Spleen (tissue), 3 donors: ENCODE results near the gene MGMT.

Source experiments
- POLR2A ChIP-seq, 3 donors: fragments of 450-650 bp; IDR thresholded peaks; one replicate each; pipeline ENCODE4 v1.5.1; 2017; ENCODE audit warnings: antibody characterized with exemption in 3 of 3, mild to moderate bottlenecking in 1 of 3
- POLR2AphosphoS5 ChIP-seq, 3 donors: sonication (generic); formaldehyde crosslinking; IDR thresholded peaks; one replicate each; pipeline ENCODE4 v1.5.1; 2017; ENCODE audit warnings: antibody characterized with exemption in 3 of 3

DNA sequence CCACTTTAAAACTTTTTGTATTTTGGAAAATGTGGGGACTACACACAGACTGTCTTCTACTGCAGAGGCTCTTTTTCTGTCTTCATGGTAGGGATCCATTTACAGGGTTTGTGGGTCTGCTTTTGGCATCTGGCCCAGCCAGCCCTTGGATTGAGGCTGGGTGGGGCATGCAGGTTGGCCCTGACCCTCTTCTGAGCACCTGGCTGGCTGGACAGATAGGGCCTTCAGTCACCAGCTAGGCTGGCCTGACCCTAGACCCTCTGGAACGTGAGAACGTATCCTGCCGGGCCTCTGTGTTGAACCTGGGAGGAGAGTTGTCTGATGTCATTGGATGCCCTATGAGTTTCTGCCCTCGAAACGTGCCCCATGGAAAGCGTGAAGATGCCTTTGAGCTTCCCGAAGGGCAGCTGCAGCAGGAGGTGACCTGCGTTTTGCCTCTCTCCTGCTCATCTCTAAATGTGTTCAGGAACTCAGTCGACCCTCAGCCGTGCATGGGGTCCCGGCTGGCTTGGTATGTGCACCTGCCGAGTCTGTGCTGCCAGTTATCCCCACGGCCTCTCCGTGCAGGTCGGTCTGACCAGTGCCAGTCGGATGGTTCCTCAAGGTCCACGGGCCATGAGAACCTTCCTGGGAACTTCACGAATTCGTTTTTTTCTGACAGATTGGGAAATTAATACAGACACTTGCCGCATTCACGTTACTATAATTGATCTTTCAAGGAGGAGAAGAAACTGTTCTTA, 74.9 kb downstream of the MGMT start:
- TF ChIP-seq POLR2AphosphoS5 (IDR thresholded peaks at IDR 0.05) (no peak), POLR2A (IDR thresholded peaks at IDR 0.05) (no peak)
